Measurements from ENCODE around the gene FCHSD2. TPM values are rescaled to one million over a fixed set of nuclear protein-coding genes. Genes with fewer than 3 reads are reported as not detected.

The FCHSD2 gene
- total and polyA plus RNA-seq, 2 of the 8 experiments (the other 6 are each of a cell fraction or from before 2014, with no cell fraction given), result 4.1 to 7.8 TPM

DNA sequence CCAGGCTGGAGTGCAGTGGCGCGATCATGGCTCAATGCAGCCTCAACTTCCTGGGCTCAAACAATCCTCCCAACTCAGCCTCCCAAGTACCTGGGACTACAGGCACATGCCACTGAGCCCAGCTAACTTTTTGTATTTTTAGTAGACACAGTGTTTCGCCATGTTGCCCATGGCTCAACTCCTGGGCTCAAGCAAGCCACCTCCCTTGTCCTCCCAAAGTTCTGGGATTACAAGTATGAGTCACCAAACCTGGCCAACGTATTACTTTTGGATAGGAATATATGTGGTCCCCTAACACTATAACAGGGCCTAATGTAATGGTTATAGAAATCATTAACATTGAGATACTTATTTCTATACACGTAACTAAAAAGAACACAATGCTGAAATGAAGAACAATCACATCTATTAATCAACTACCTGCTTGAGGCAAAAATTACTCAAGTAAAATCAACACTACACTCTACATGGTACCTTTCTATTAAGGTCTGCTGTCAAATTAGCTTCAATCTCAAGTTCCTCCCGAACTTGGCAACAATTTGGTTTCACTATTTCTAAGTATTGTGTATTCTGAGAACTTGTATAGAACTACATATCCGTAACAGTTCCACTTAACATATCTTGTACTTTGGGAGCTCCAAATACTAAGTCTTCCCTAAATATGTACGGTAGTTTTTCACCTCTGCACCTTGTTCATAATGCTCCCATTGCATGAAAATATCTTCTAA lies 124.9 kb downstream of the FCHSD2 start (continued):
- TF ChIP-seq NRF1 (IDR thresholded peaks at IDR 0.05; ENCODE audit: low read depth, low read length), result no peak
- TF ChIP-seq, protein P1, sequence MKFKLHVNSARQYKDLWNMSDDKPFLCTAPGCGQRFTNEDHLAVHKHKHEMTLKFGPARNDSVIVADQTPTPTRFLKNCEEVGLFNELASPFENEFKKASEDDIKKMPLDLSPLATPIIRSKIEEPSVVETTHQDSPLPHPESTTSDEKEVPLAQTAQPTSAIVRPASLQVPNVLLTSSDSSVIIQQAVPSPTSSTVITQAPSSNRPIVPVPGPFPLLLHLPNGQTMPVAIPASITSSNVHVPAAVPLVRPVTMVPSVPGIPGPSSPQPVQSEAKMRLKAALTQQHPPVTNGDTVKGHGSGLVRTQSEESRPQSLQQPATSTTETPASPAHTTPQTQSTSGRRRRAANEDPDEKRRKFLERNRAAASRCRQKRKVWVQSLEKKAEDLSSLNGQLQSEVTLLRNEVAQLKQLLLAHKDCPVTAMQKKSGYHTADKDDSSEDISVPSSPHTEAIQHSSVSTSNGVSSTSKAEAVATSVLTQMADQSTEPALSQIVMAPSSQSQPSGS (IDR thresholded peaks at IDR 0.05; ENCODE audit: low read length), result no peak
- no peak for TF ChIP-seq SP2 (IDR thresholded peaks at IDR 0.05; ENCODE audit: low read length)
